OCI-LY7 (cell line): Measurements from ENCODE around the gene LILRA2. TPM values are rescaled to one million over a fixed set of nuclear protein-coding genes. Genes with fewer than 3 reads are reported as not detected.

Experiments used
- BruUV-seq: library from RNA; stranded (reverse); fragments of 400-500 nt; replicated peaks from 2 replicates; lab custom pipeline; 2021; lab: Mats Ljungman, UMichigan
- CTCF ChIA-PET: fragments of 300-600 bp; sonication (Branson Sonifier 250); formaldehyde crosslinking; loops from one replicate; lab custom pipeline; 2022; ENCODE audit warnings: antibody characterized with exemption; ENCODE audit not compliant: unreplicated experiment; lab: Charles Lee
- POLR2A ChIA-PET: fragments of 300-600 bp; sonication (Branson Sonifier 250); formaldehyde crosslinking; loops from one replicate; lab custom pipeline; 2022; ENCODE audit warnings: antibody characterized with exemption; lab: Charles Lee
- DNase-seq: peaks from one replicate; pipeline ENCODE4 v3.0.0-alpha.2; 2015; ENCODE audit warnings: low spot score
- H2AFZ ChIP-seq: fragments of 200-600 bp; sonication (generic), shearing (Covaris generic); 2 replicates; pipeline ENCODE4 v1.6.1; 2014; ENCODE audit warnings: mild to moderate bottlenecking, antibody characterized with exemption, low read length, moderate library complexity
- H3K27ac ChIP-seq: fragments of 200-600 bp; sonication (generic); 2 replicates; pipeline ENCODE4 v1.5.1; 2014; ENCODE audit warnings: mixed run types, low read depth, mild to moderate bottlenecking, moderate library complexity, low read length, inconsistent platforms; ENCODE audit not compliant: poor library complexity, severe bottlenecking
- H3K36me3 ChIP-seq: fragments of 200-600 bp; sonication (generic); 2 replicates; pipeline ENCODE4 v1.6.1; 2014; ENCODE audit warnings: mild to moderate bottlenecking, antibody characterized with exemption, low read length, moderate library complexity, mixed read lengths; ENCODE audit not compliant: insufficient read depth
- H3K4me1 ChIP-seq: fragments of 200-600 bp; sonication (generic); 2 replicates; pipeline ENCODE4 v1.5.1; 2014; ENCODE audit warnings: mild to moderate bottlenecking, low read length; ENCODE audit not compliant: insufficient read depth, poor library complexity, severe bottlenecking
- H3K4me2 ChIP-seq: fragments of 200-600 bp; sonication (generic); 2 replicates; pipeline ENCODE4 v1.6.1; 2014; ENCODE audit warnings: mild to moderate bottlenecking, low read length
- H3K4me3 ChIP-seq: fragments of 200-600 bp; sonication (generic); 2 replicates; pipeline ENCODE4 v1.5.1; 2014; ENCODE audit warnings: mild to moderate bottlenecking, low read depth, low read length; ENCODE audit not compliant: poor library complexity, severe bottlenecking
- H3K79me2 ChIP-seq: fragments of 200-600 bp; sonication (generic); 2 replicates; pipeline ENCODE4 v1.6.1; 2016; ENCODE audit warnings: low read depth, mild to moderate bottlenecking, low read length, moderate library complexity, mixed read lengths; ENCODE audit not compliant: insufficient read depth
- H3K9me2 ChIP-seq: fragments of 200-600 bp; sonication (generic); 2 replicates; pipeline ENCODE4 v1.6.1; 2016; ENCODE audit warnings: mild to moderate bottlenecking, low read length, mixed read lengths; ENCODE audit not compliant: insufficient read depth
- H3K9me3 ChIP-seq: fragments of 200-600 bp; sonication (generic); 2 replicates; pipeline ENCODE4 v1.6.1; 2014; ENCODE audit warnings: mild to moderate bottlenecking, mixed run types, low read length, mixed read lengths
- H4K20me1 ChIP-seq: fragments of 200-600 bp; sonication (generic); 2 replicates; pipeline ENCODE4 v1.6.1; 2014; ENCODE audit warnings: mild to moderate bottlenecking, antibody characterized with exemption, low read length, moderate library complexity, mixed read lengths; ENCODE audit not compliant: insufficient read depth
- EZH2phosphoT487 ChIP-seq: fragments of 200-600 bp; sonication (generic); IDR thresholded peaks from 2 replicates; pipeline ENCODE4 v1.6.1; 2018; ENCODE audit warnings: low read depth, borderline replicate concordance, mild to moderate bottlenecking, mixed run types, antibody characterized with exemption, low read length, moderate library complexity, mixed read lengths
- intact Hi-C: fragments of 100-400 bp; cut with micrococcal nuclease; formaldehyde crosslinking; loops from one replicate; pipeline ENCODE4 v1.10.0; 2022; ENCODE audit not compliant: unreplicated experiment
- total RNA-seq, 2 experiments: library from RNA; depleted of rRNA in 1 of 2; stranded (reverse); fragments of >200 nt in 1 of 2; shearing (Covaris generic) in 1 of 2; gene quantifications; 2 replicates each; pipeline ENCODE4 v1.2.3, GENCODE V29; 2014 to 2022
- TF ChIP-seq, protein P1 (sequence below): fragments of 200-600 bp; sonication (generic); conservative IDR thresholded peaks from 2 replicates; pipeline ENCODE4 v1.5.1; 2014; ENCODE audit warnings: mild to moderate bottlenecking, antibody characterized with exemption, low read length, moderate library complexity, mixed read lengths

Gene LILRA2
- total RNA-seq, 2 experiments from 2014 or later, result 0.38 to 5.5 TPM

DNA sequence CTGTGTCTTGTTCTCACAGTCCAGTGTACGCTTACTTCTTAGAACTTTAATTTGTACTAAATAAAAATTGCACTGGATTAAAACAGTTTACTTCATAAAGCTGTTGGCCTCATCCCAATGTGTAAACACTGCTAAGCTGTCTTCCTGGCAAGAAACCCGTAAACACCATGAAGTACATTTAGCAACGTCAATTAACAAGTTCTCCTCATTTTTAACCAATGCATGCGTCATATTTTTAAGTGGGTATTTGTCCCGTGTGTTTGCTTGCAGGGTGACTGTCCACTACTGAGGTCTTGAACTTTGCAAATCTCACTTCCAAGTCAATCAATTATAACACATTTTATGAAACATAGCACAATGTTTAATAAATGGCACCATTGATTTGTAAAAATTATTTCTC is 42.7 kb upstream of the LILRA2 start:
- H3K9me2 ChIP-seq, result no peaks in the 10 kb centered on the region
- DNase-seq, result no peak
- no peaks in the 10 kb centered on the region for H3K36me3 ChIP-seq
- no peak overlapping the region for H3K4me2 ChIP-seq
- intact Hi-C loops, result no loop called here
- no peak overlapping the region for H2AFZ ChIP-seq
- CTCF ChIA-PET, result no interaction called here
- no peak overlapping the region for H3K4me3 ChIP-seq
- BruUV-seq, result no TSS peak
- POLR2A ChIA-PET, result no interaction called here
- TF ChIP-seq, protein P1, sequence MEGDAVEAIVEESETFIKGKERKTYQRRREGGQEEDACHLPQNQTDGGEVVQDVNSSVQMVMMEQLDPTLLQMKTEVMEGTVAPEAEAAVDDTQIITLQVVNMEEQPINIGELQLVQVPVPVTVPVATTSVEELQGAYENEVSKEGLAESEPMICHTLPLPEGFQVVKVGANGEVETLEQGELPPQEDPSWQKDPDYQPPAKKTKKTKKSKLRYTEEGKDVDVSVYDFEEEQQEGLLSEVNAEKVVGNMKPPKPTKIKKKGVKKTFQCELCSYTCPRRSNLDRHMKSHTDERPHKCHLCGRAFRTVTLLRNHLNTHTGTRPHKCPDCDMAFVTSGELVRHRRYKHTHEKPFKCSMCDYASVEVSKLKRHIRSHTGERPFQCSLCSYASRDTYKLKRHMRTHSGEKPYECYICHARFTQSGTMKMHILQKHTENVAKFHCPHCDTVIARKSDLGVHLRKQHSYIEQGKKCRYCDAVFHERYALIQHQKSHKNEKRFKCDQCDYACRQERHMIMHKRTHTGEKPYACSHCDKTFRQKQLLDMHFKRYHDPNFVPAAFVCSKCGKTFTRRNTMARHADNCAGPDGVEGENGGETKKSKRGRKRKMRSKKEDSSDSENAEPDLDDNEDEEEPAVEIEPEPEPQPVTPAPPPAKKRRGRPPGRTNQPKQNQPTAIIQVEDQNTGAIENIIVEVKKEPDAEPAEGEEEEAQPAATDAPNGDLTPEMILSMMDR, result no peak
- no peak for TF ChIP-seq EZH2phosphoT487
- peaks cover 17% of the 10 kb centered on the region for H3K4me1 ChIP-seq
- H3K79me2 ChIP-seq, result no peaks in the 10 kb centered on the region
- H4K20me1 ChIP-seq, result no peaks in the 10 kb centered on the region
- H3K9me3 ChIP-seq, result no peaks in the 10 kb centered on the region
- H3K27ac ChIP-seq, result no peak overlapping the region

DNA sequence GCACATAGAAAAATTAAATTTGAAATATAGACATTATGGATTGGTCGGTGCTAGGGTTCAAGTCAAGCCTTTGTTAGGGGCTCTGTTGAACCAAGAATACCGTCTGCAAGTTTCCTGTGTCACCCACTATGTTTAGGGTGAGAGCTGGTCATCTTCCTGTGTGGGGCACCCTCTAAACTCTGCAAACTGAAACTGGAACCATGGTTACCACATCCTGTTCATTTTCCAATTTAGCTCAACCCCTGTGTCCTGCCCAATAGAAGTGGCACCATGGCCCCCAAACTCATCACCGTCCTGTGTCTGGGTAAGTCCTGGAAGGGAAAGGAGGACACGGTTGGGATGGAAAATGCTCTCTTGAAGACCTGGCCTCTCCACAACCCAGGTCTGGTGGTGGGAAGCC is 41.1 kb upstream of the LILRA2 start:
- ChIA-PET POLR2A (interaction anchor here (0.8 kb wide), 1 partner anchor 18 kb away, joined by 3 read pairs; no protein-coding TSS in a partner anchor), CTCF (no interaction called here)
- Histone ChIP-seq H3K9me2 (no peaks in the 10 kb centered on the region), H3K4me2 (peak overlapping the region; percentile 69), H4K20me1 (no peaks in the 10 kb centered on the region), H3K36me3 (no peaks in the 10 kb centered on the region), H3K4me1 (peaks cover 17% of the 10 kb centered on the region), H3K27ac (no peak overlapping the region), H3K4me3 (peak overlapping the region; percentile 41), H3K79me2 (no peaks in the 10 kb centered on the region), H3K9me3 (no peaks in the 10 kb centered on the region), H2AFZ (peak overlapping the region; percentile 38; the same call in 1 of the 2 replicates)
- intact Hi-C loops, result no loop called here
- peak; percentile 53 for DNase-seq
- TF ChIP-seq, protein P1, result no peak
- BruUV-seq, result no TSS peak

DNA sequence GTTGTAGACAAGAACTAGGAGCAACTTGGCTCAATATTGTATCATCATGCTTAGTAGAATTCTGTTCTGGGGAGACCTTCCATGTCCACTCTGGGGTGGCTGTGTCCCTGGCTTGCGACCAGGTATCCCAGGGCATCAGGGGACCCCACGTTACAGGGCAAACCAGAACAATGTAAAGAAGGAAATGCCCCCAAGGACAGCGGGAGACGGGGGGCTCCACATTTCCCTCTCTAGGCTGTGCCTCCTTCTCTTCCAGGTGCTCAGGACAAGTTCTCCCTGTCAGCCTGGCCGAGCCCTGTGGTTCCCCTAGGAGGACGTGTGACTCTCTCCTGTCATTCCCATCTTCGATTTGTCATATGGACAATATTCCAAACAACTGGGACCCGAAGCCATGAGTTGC is 40.1 kb upstream of the LILRA2 start:
- Histone ChIP-seq H3K27ac (no peak overlapping the region), H3K36me3 (no peaks in the 10 kb centered on the region), H3K4me2 (no peak overlapping the region), H3K4me3 (no peak overlapping the region), H3K9me2 (no peaks in the 10 kb centered on the region), H3K79me2 (no peaks in the 10 kb centered on the region), H3K9me3 (no peaks in the 10 kb centered on the region), H4K20me1 (no peaks in the 10 kb centered on the region), H3K4me1 (peaks cover 17% of the 10 kb centered on the region), H2AFZ (no peak overlapping the region)
- no peak for DNase-seq
- ChIA-PET CTCF (no interaction called here), POLR2A (no interaction called here)
- TF ChIP-seq, protein P1, result no peak
- TF ChIP-seq EZH2phosphoT487, result no peak
- intact Hi-C loops, result no loop called here
- no TSS peak for BruUV-seq
